GM12878 (cell line): Measurements from ENCODE around the gene MCEMP1. TPM values are rescaled to one million over a fixed set of nuclear protein-coding genes. Genes with fewer than 3 reads are reported as not detected.

Experiments
- CHD4 ChIP-seq: fragments of 200-600 bp; sonication (generic); IDR thresholded peaks from 2 replicates; pipeline ENCODE4 v1.6.1; 2016; ENCODE audit warnings: mild to moderate bottlenecking
- NFIC ChIP-seq: IDR thresholded peaks from 2 replicates; pipeline ENCODE4 v1.6.1; 2012; ENCODE audit warnings: low read depth, mild to moderate bottlenecking, inconsistent platforms, low read length, moderate library complexity
- SIX5 ChIP-seq: IDR thresholded peaks from 2 replicates; pipeline ENCODE4 v1.6.1; 2011; ENCODE audit warnings: mild to moderate bottlenecking, low read depth, low read length, moderate library complexity; ENCODE audit not compliant: severe bottlenecking
- ZNF217 ChIP-seq: fragments of 450-650 bp; IDR thresholded peaks from 2 replicates; pipeline ENCODE4 v1.6.1; 2017; ENCODE audit warnings: antibody characterized with exemption, mild to moderate bottlenecking
- polyA plus RNA-seq, 11 experiments: library from polyadenylated mRNA; depleted of rRNA in 4 of 11; unstranded in 6 of 11; stranded (reverse) in 5 of 11; fragments of >200 nt; fragmentation: Nextera tagmentation in 4 of 11; fragmentation: Illumina TruSeq in 1 of 11; extraction: Ambion mirVana in 4 of 11; extraction: Trizol in 1 of 11; gene quantifications; 1 replicate in 1 of 11; 2 replicates in 10 of 11; pipeline versions ENCODE4 v1.2.1 to v1.2.3, GENCODE V29; 2011 to 2016; ENCODE audit warnings: inconsistent platforms in 2 of 11, missing spikeins in 2 of 11, low read depth in 1 of 11
- total RNA-seq, 4 experiments: library from RNA; depleted of rRNA in 3 of 4; stranded (reverse); fragments of >200 nt in 3 of 4; fragmentation: Illumina TruSeq in 1 of 4; extraction: Trizol in 1 of 4; gene quantifications; 2 replicates each; pipeline versions ENCODE4 v1.2.1 to v1.2.3, GENCODE V29; 2013 to 2021
- TF ChIP-seq, protein P1 (sequence below): fragments of 450-650 bp; IDR thresholded peaks from 2 replicates; pipeline ENCODE4 v1.6.1; 2016; ENCODE audit warnings: mild to moderate bottlenecking, moderate library complexity, borderline replicate concordance
- TF ChIP-seq, protein P2 (sequence below): fragments of 450-650 bp; IDR thresholded peaks from 2 replicates; pipeline ENCODE4 v1.6.1; 2017; ENCODE audit warnings: mild to moderate bottlenecking, low read depth, inconsistent platforms; ENCODE audit not compliant: poor library complexity, severe bottlenecking

Gene MCEMP1
- total and polyA plus RNA-seq, 10 of the 15 experiments (the other 5 are each of a cell fraction or from before 2014, with no cell fraction given): 0.08 to 0.55 (median 0.26) TPM; not detected in 1

DNA sequence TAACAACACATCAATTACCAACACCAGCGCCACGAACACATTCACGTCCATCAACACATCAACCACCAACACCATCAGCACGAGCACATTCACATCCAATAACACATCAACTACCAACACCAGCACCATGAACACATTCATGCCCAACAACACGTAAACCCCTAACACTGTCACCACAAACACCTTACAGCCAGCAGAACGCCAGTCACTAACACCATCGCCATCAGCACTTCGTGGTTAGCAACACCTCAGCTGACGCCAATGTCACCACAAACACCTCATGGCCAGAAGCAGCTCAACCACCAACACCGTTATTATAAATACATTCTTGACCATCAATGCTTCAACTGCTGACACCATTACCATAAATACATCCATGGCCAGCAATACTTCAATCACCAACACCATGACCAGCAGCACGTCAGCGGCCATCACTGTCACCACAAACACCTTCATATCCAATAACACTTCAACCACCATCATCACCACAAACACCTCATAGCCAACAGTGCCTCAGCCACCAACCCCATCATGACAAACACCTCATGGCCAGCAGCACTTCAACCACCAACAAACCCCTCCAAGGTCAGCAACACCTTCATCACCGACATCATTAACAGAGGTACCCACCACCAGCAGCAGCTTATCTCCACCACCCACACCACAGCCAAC, 15.7 kb downstream of the MCEMP1 start (continued):
- TF ChIP-seq, protein P1, sequence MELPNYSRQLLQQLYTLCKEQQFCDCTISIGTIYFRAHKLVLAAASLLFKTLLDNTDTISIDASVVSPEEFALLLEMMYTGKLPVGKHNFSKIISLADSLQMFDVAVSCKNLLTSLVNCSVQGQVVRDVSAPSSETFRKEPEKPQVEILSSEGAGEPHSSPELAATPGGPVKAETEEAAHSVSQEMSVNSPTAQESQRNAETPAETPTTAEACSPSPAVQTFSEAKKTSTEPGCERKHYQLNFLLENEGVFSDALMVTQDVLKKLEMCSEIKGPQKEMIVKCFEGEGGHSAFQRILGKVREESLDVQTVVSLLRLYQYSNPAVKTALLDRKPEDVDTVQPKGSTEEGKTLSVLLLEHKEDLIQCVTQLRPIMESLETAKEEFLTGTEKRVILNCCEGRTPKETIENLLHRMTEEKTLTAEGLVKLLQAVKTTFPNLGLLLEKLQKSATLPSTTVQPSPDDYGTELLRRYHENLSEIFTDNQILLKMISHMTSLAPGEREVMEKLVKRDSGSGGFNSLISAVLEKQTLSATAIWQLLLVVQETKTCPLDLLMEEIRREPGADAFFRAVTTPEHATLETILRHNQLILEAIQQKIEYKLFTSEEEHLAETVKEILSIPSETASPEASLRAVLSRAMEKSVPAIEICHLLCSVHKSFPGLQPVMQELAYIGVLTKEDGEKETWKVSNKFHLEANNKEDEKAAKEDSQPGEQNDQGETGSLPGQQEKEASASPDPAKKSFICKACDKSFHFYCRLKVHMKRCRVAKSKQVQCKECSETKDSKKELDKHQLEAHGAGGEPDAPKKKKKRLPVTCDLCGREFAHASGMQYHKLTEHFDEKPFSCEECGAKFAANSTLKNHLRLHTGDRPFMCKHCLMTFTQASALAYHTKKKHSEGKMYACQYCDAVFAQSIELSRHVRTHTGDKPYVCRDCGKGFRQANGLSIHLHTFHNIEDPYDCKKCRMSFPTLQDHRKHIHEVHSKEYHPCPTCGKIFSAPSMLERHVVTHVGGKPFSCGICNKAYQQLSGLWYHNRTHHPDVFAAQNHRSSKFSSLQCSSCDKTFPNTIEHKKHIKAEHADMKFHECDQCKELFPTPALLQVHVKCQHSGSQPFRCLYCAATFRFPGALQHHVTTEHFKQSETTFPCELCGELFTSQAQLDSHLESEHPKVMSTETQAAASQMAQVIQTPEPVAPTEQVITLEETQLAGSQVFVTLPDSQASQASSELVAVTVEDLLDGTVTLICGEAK: no peak
- no peak for TF ChIP-seq CHD4
- TF ChIP-seq, protein P2, sequence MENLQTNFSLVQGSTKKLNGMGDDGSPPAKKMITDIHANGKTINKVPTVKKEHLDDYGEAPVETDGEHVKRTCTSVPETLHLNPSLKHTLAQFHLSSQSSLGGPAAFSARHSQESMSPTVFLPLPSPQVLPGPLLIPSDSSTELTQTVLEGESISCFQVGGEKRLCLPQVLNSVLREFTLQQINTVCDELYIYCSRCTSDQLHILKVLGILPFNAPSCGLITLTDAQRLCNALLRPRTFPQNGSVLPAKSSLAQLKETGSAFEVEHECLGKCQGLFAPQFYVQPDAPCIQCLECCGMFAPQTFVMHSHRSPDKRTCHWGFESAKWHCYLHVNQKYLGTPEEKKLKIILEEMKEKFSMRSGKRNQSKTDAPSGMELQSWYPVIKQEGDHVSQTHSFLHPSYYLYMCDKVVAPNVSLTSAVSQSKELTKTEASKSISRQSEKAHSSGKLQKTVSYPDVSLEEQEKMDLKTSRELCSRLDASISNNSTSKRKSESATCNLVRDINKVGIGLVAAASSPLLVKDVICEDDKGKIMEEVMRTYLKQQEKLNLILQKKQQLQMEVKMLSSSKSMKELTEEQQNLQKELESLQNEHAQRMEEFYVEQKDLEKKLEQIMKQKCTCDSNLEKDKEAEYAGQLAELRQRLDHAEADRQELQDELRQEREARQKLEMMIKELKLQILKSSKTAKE: peak; percentile 68
- no peak for TF ChIP-seq SIX5
- TF ChIP-seq NFIC: no peak
- TF ChIP-seq ZNF217: peak; percentile 21; the same call in 1 of the 2 replicates
